Tibial nerve (tissue), 4 donors: ENCODE measurements around the gene STAT5A. TPM values are rescaled to one million over a fixed set of nuclear protein-coding genes. Genes with fewer than 3 reads are reported as not detected.
"Not testable (repeated sequence)": the region's sequence is repeated elsewhere in the genome, so short reads cannot be mapped to it uniquely, and the experiment has no call there.

Experiments used
- DNase-seq, 2 donors: peaks; one replicate each; pipeline ENCODE4 v3.0.0-alpha.2; 2019; ENCODE audit warnings: low spot score in 2 of 2
- H3K27ac ChIP-seq, 4 donors: fragments of 200-600 bp; sonication (generic) in 3 of 4; one replicate each; pipeline ENCODE4 v1.5.1; 2017 to 2019; ENCODE audit warnings: mild to moderate bottlenecking in 1 of 4
- H3K27me3 ChIP-seq, 2 donors: fragments of 200-600 bp; sonication (generic) in 1 of 2; one replicate each; pipeline versions ENCODE4 v1.5.1 to v1.6.0; 2017 to 2019
- H3K36me3 ChIP-seq, 3 donors: fragments of 200-600 bp; sonication (generic); one replicate each; pipeline ENCODE4 v1.5.1; 2018 to 2019
- H3K4me1 ChIP-seq, 4 donors: fragments of 200-600 bp; sonication (generic) in 3 of 4; one replicate each; pipeline ENCODE4 v1.5.1; 2017 to 2019
- H3K4me3 ChIP-seq, 4 donors: fragments of 200-600 bp; sonication (generic) in 3 of 4; one replicate each; pipeline ENCODE4 v1.5.1; 2017 to 2019; ENCODE audit warnings: mild to moderate bottlenecking in 1 of 4, moderate library complexity in 1 of 4
- H3K9me3 ChIP-seq, 4 donors: fragments of 200-600 bp; sonication (generic) in 3 of 4; one replicate each; pipeline ENCODE4 v1.5.1; 2017 to 2019
- CTCF ChIP-seq, 5 experiments: fragments of 200-600 bp in 3 of 5; fragments of 450-650 bp in 2 of 5; sonication (generic) in 3 of 5; IDR thresholded peaks; one replicate each; pipeline ENCODE4 v1.5.1; 2016 to 2019; ENCODE audit warnings: antibody characterized with exemption in 5 of 5, mild to moderate bottlenecking in 3 of 5, moderate library complexity in 2 of 5
- EP300 ChIP-seq, 2 donors: sonication (generic); formaldehyde crosslinking; IDR thresholded peaks; one replicate each; pipeline ENCODE4 v1.6.1; 2017; ENCODE audit warnings: antibody characterized with exemption in 2 of 2, mild to moderate bottlenecking in 1 of 2
- POLR2A ChIP-seq, 2 donors: fragments of 450-650 bp; IDR thresholded peaks; one replicate each; pipeline ENCODE4 v1.6.1; 2017; ENCODE audit warnings: antibody characterized with exemption in 2 of 2, mild to moderate bottlenecking in 2 of 2, moderate library complexity in 2 of 2
- WGBS, 2 donors: methylation state at CpG; one replicate each; pipeline ENCODE4 v1.1.5; 2018; 5-methylcytosine and 5-hydroxymethylcytosine counted together
- total RNA-seq, 4 donors: library from RNA; depleted of rRNA; stranded (reverse); fragments of >200 nt; gene quantifications; one replicate each; pipeline ENCODE4 v1.1.0, GENCODE V29; 2016

STAT5A gene
- total RNA-seq, 4 donors from 2014 or later = 95.2 to 150 (median 127) TPM

- TF ChIP-seq EP300 (IDR thresholded peaks at IDR 0.05) (no peak), POLR2A (IDR thresholded peaks at IDR 0.05) (no peak), CTCF (IDR thresholded peaks at IDR 0.05) (peak in 1 of 5 experiments; percentile 12)
- Histone ChIP-seq H3K36me3 (no peaks in the 10 kb centered on the region), H3K27me3 (no peaks in the 10 kb centered on the region), H3K9me3 (no peaks in the 10 kb centered on the region), H3K27ac (no peak overlapping the region), H3K4me1 (peaks cover 0 to 68% (median 17%) of the 10 kb centered on the region in 4 donors), H3K4me3 (no peak overlapping the region)
- DNase-seq = no peak
- 54 to 56% methylated on average over 2 of the region's 2 CpGs for WGBS, 2 donors
These were observed 37.2 kb upstream of the STAT5A start for GRCh38 chr17:42251115-42251514.

- WGBS, 2 donors = 49 to 51% methylated on average over 4 of the region's 4 CpGs
- Histone ChIP-seq H3K4me1 (peaks cover 0 to 50% (median 14%) of the 10 kb centered on the region in 4 donors), H3K36me3 (no peaks in the 10 kb centered on the region), H3K27me3 (no peaks in the 10 kb centered on the region), H3K9me3 (no peaks in the 10 kb centered on the region), H3K4me3 (no peak overlapping the region), H3K27ac (peak overlapping the region in 1 of 4 donors; percentile 10)
- TF ChIP-seq EP300 (IDR thresholded peaks at IDR 0.05) (no peak), POLR2A (IDR thresholded peaks at IDR 0.05) (no peak), CTCF (IDR thresholded peaks at IDR 0.05) (no peak)
- DNase-seq = no peak
These were observed 35.4 kb upstream of the STAT5A start for GRCh38 chr17:42252597-42253550.

- DNase-seq = no peak
- no peak overlapping the region for H3K27ac ChIP-seq
- H3K4me3 ChIP-seq = no peak overlapping the region
- no peaks in the 10 kb centered on the region for H3K9me3 ChIP-seq
- H3K4me1 ChIP-seq = peaks cover 0 to 43% (median 11%) of the 10 kb centered on the region in 4 donors
- H3K27me3 ChIP-seq = no peaks in the 10 kb centered on the region
- 95 to 97% methylated on average over 5 of the region's 5 CpGs for WGBS, 2 donors
- no peaks in the 10 kb centered on the region for H3K36me3 ChIP-seq
- TF ChIP-seq POLR2A (IDR thresholded peaks at IDR 0.05) = no peak
- no peak for TF ChIP-seq EP300 (IDR thresholded peaks at IDR 0.05)
- TF ChIP-seq CTCF (IDR thresholded peaks at IDR 0.05) = no peak
These were observed 34.7 kb upstream of the STAT5A start for GRCh38 chr17:42253578-42253977.

- DNase-seq = no peak
- 93 to 96% methylated on average over 8 of the region's 8 CpGs for WGBS, 2 donors
- Histone ChIP-seq H3K4me3 (no peak overlapping the region), H3K27ac (no peak overlapping the region), H3K9me3 (no peaks in the 10 kb centered on the region), H3K36me3 (no peaks in the 10 kb centered on the region), H3K27me3 (no peaks in the 10 kb centered on the region), H3K4me1 (peaks cover 0 to 27% (median 2%) of the 10 kb centered on the region in 4 donors)
- TF ChIP-seq CTCF (IDR thresholded peaks at IDR 0.05) = no peak
- TF ChIP-seq EP300 (IDR thresholded peaks at IDR 0.05) = no peak
- TF ChIP-seq POLR2A (IDR thresholded peaks at IDR 0.05) = no peak
These were observed 32.9 kb upstream of the STAT5A start for GRCh38 chr17:42255445-42255844.

- no peaks in the 10 kb centered on the region for H3K27me3 ChIP-seq
- H3K4me3 ChIP-seq = no peak overlapping the region
- no peaks in the 10 kb centered on the region for H3K36me3 ChIP-seq
- no peak overlapping the region for H3K27ac ChIP-seq
- DNase-seq = no peak
- 85 to 86% methylated on average over 6 of the region's 6 CpGs for WGBS, 2 donors
- no peak for TF ChIP-seq CTCF (IDR thresholded peaks at IDR 0.05)
- no peak for TF ChIP-seq EP300 (IDR thresholded peaks at IDR 0.05)
- no peak for TF ChIP-seq POLR2A (IDR thresholded peaks at IDR 0.05)
- H3K9me3 ChIP-seq = no peaks in the 10 kb centered on the region
- H3K4me1 ChIP-seq = no peaks in the 10 kb centered on the region
These were observed 28.0 kb upstream of the STAT5A start for GRCh38 chr17:42260318-42260717.

GRCh38 chr17:42264366-42264765 lies 23.9 kb upstream of the STAT5A start:
- no CpG with 5 or more reads among the region's 4 CpGs for WGBS, 2 donors
- not testable (repeated sequence) for H3K4me3 ChIP-seq, H3K27me3 ChIP-seq, DNase-seq, H3K36me3 ChIP-seq, H3K27ac ChIP-seq, H3K9me3 ChIP-seq
- peaks cover 0 to 13% (median 6%) of the 10 kb centered on the region in 4 donors for H3K4me1 ChIP-seq
